CD8-positive, alpha-beta memory T cell (primary cell): ENCODE results near the gene KCTD2. TPM values are rescaled to one million over a fixed set of nuclear protein-coding genes. Genes with fewer than 3 reads are reported as not detected.

Source experiments
- CTCF ChIA-PET: fragments of 350-600 bp; sonication (Branson Sonifier 250); formaldehyde crosslinking; loops from one replicate; lab custom pipeline; 2021; ENCODE audit warnings: antibody characterized with exemption; lab: Charles Lee
- POLR2A ChIA-PET: fragments of 350-600 bp; sonication (Branson Sonifier 250); formaldehyde crosslinking; loops from one replicate; lab custom pipeline; 2021; ENCODE audit warnings: antibody characterized with exemption; lab: Charles Lee
- DNase-seq, 5 donors: peaks; one replicate each; pipeline versions ENCODE4 v3.0.0 to v3.0.0-alpha.2; 2020 to 2022; ENCODE audit warnings: mixed read lengths in 1 of 5
- H3K27ac ChIP-seq: one replicate; pipeline ENCODE4 v1.7.0; 2013; ENCODE audit warnings: low read depth, mild to moderate bottlenecking, low read length, moderate library complexity
- H3K27me3 ChIP-seq: 2 replicates; pipeline ENCODE4 v1.7.0; 2013; ENCODE audit warnings: low read length, mild to moderate bottlenecking; ENCODE audit not compliant: insufficient read depth, poor library complexity, severe bottlenecking
- H3K36me3 ChIP-seq: 2 replicates; pipeline ENCODE4 v1.7.0; 2013; ENCODE audit warnings: mild to moderate bottlenecking, low read length, moderate library complexity; ENCODE audit not compliant: insufficient read depth
- H3K4me1 ChIP-seq: 2 replicates; pipeline ENCODE4 v1.7.0; 2013; ENCODE audit warnings: mild to moderate bottlenecking, low read length, moderate library complexity; ENCODE audit not compliant: insufficient read depth
- H3K4me3 ChIP-seq: 2 replicates; pipeline ENCODE4 v1.7.0; 2013; ENCODE audit warnings: mild to moderate bottlenecking, low read length
- H3K9me3 ChIP-seq: 2 replicates; pipeline ENCODE4 v1.7.0; 2013; ENCODE audit warnings: mild to moderate bottlenecking, low read length
- H3K27ac Mint-ChIP-seq, 8 donors: one replicate each; pipeline ENCODE4 v1.8.0; 2020 to 2021; ENCODE audit warnings: mixed read lengths in 8 of 8, mild to moderate bottlenecking in 6 of 8, inconsistent platforms in 3 of 8, moderate library complexity in 3 of 8
- H3K27me3 Mint-ChIP-seq, 2 donors: one replicate each; pipeline ENCODE4 v1.8.0; 2020 to 2021; ENCODE audit warnings: mixed read lengths in 2 of 2, mild to moderate bottlenecking in 1 of 2, moderate library complexity in 1 of 2
- H3K36me3 Mint-ChIP-seq, 3 donors: one replicate each; pipeline ENCODE4 v1.8.0; 2020 to 2021; ENCODE audit warnings: mixed read lengths in 3 of 3, inconsistent platforms in 1 of 3, mild to moderate bottlenecking in 1 of 3
- H3K4me1 Mint-ChIP-seq, 3 donors: one replicate each; pipeline ENCODE4 v1.8.0; 2020 to 2021; ENCODE audit warnings: mixed read lengths in 3 of 3, inconsistent platforms in 1 of 3, mild to moderate bottlenecking in 1 of 3
- H3K4me3 Mint-ChIP-seq, 7 donors: one replicate each; pipeline ENCODE4 v1.8.0; 2020 to 2021; ENCODE audit warnings: mixed read lengths in 7 of 7, mild to moderate bottlenecking in 6 of 7, moderate library complexity in 4 of 7, inconsistent platforms in 2 of 7
- H3K9me3 Mint-ChIP-seq, 5 donors: one replicate each; pipeline ENCODE4 v1.8.0; 2020 to 2022; ENCODE audit warnings: mixed read lengths in 5 of 5, mild to moderate bottlenecking in 3 of 5, moderate library complexity in 2 of 5, inconsistent platforms in 1 of 5
- polyA plus RNA-seq: library from polyadenylated mRNA; unstranded; fragments of 300-500 nt; fragmentation: Illumina TruSeq; gene quantifications from one replicate; pipeline ENCODE4 v1.2.3, GENCODE V29; 2021
- total RNA-seq, 2 experiments: library from RNA; stranded (reverse); gene quantifications; one replicate each; pipeline ENCODE4 v1.2.3, GENCODE V29; 2021

KCTD2 gene
- total and polyA plus RNA-seq, 3 experiments from 2014 or later: 8.0 to 23.8 (median 22.2) TPM

GRCh38 chr17:75079023-75079373 lies 32.0 kb downstream of the KCTD2 start:
- Mint-ChIP-seq H3K27me3 (peaks cover 0 to 2% of the 10 kb centered on the region in 2 donors), H3K4me3 (no peak overlapping the region), H3K4me1 (peaks cover 3 to 15% (median 5%) of the 10 kb centered on the region in 3 donors), H3K9me3 (no peaks in the 10 kb centered on the region), H3K27ac (no peak overlapping the region), H3K36me3 (no peaks in the 10 kb centered on the region)
- ChIA-PET POLR2A (interaction anchor here (1.2 kb wide), 1 partner anchor 31 kb away, joined by 4 read pairs; the partner anchor contains the start of gene ARMC7), CTCF (interaction anchor here (1.3 kb wide), 1 partner anchor 123 kb away, joined by 3 read pairs; no protein-coding TSS in a partner anchor)
- no peaks in the 10 kb centered on the region for H3K9me3 ChIP-seq
- no peak for DNase-seq
- no peak overlapping the region for H3K27ac ChIP-seq
- H3K36me3 ChIP-seq: no peaks in the 10 kb centered on the region
- H3K4me3 ChIP-seq: no peak overlapping the region
- H3K4me1 ChIP-seq: peaks cover 24% of the 10 kb centered on the region
- no peaks in the 10 kb centered on the region for H3K27me3 ChIP-seq

- H3K36me3 ChIP-seq: no peaks in the 10 kb centered on the region
- ChIA-PET POLR2A (no interaction called here), CTCF (interaction anchor here (1.1 to 1.6 kb wide), 2 partner anchors 22 to 69 kb away, joined by 3 read pairs; partner anchors contain the start of gene MRPL58)
- H3K27ac Mint-ChIP-seq: peak overlapping the region in 1 of 8 donors; percentile 92
- H3K4me3 ChIP-seq: no peak overlapping the region
- no peaks in the 10 kb centered on the region for H3K9me3 Mint-ChIP-seq
- H3K9me3 ChIP-seq: no peaks in the 10 kb centered on the region
- H3K4me3 Mint-ChIP-seq: no peak overlapping the region
- no peaks in the 10 kb centered on the region for H3K36me3 Mint-ChIP-seq
- H3K27me3 Mint-ChIP-seq: peaks cover 0 to 2% of the 10 kb centered on the region in 2 donors
- peaks cover 11 to 28% (median 13%) of the 10 kb centered on the region in 3 donors for H3K4me1 Mint-ChIP-seq
- H3K27me3 ChIP-seq: no peaks in the 10 kb centered on the region
- no peak overlapping the region for H3K27ac ChIP-seq
- peaks cover 27% of the 10 kb centered on the region for H3K4me1 ChIP-seq
- no peak for DNase-seq
Observed at GRCh38 chr17:75081611-75082540, 34.9 kb downstream of the KCTD2 start.

GRCh38 chr17:75082683-75083082 lies 35.7 kb downstream of the KCTD2 start:
- Mint-ChIP-seq H3K27ac (no peak overlapping the region), H3K27me3 (peaks cover 0 to 2% of the 10 kb centered on the region in 2 donors)
- POLR2A ChIA-PET: no interaction called here

GRCh38 chr17:75084039-75084660 lies 37.1 kb downstream of the KCTD2 start:
- Histone ChIP-seq H3K9me3 (no peaks in the 10 kb centered on the region), H3K36me3 (no peaks in the 10 kb centered on the region), H3K4me3 (no peak overlapping the region), H3K4me1 (peaks cover 25% of the 10 kb centered on the region), H3K27me3 (no peaks in the 10 kb centered on the region), H3K27ac (no peak overlapping the region)
- Mint-ChIP-seq H3K9me3 (no peaks in the 10 kb centered on the region), H3K27me3 (peaks cover 0 to 2% of the 10 kb centered on the region in 2 donors), H3K36me3 (no peaks in the 10 kb centered on the region), H3K27ac (peak overlapping the region in 5 of 8 donors; percentile 40 to 65 (median 54)), H3K4me1 (peaks cover 16 to 30% (median 20%) of the 10 kb centered on the region in 3 donors), H3K4me3 (peak overlapping the region in 1 of 7 donors; percentile 34)
- ChIA-PET POLR2A (no interaction called here), CTCF (interaction anchor here (0.6 kb wide), 1 partner anchor 746 kb away, joined by 6 read pairs; no protein-coding TSS in a partner anchor)
- DNase-seq: peak in 1 of 5 donors; percentile 56

More at GRCh38 chr17:75082683-75083082, 35.7 kb downstream of the KCTD2 start:
- Mint-ChIP-seq H3K4me3 (no peak overlapping the region), H3K9me3 (no peaks in the 10 kb centered on the region), H3K36me3 (no peaks in the 10 kb centered on the region), H3K4me1 (peaks cover 16 to 29% (median 17%) of the 10 kb centered on the region in 3 donors)
- no peak for DNase-seq
- CTCF ChIA-PET: no interaction called here
- H3K27me3 ChIP-seq: no peaks in the 10 kb centered on the region
- peaks cover 27% of the 10 kb centered on the region for H3K4me1 ChIP-seq
- no peaks in the 10 kb centered on the region for H3K36me3 ChIP-seq
- H3K27ac ChIP-seq: no peak overlapping the region
- H3K9me3 ChIP-seq: no peaks in the 10 kb centered on the region
- no peak overlapping the region for H3K4me3 ChIP-seq

GRCh38 chr17:75086496-75087181 lies 39.6 kb downstream of the KCTD2 start:
- Histone ChIP-seq H3K36me3 (no peaks in the 10 kb centered on the region), H3K27me3 (no peaks in the 10 kb centered on the region), H3K9me3 (no peaks in the 10 kb centered on the region), H3K4me3 (no peak overlapping the region), H3K4me1 (peaks cover 32% of the 10 kb centered on the region), H3K27ac (no peak overlapping the region)
- Mint-ChIP-seq H3K27ac (peak overlapping the region in 6 of 8 donors; percentile 9 to 86 (median 46)), H3K4me3 (peak overlapping the region; percentile 55 to 82 (median 78)), H3K36me3 (no peaks in the 10 kb centered on the region), H3K4me1 (peaks cover 19 to 32% (median 29%) of the 10 kb centered on the region in 3 donors), H3K27me3 (peaks cover 0 to 2% of the 10 kb centered on the region in 2 donors), H3K9me3 (no peaks in the 10 kb centered on the region)
- ChIA-PET POLR2A (no interaction called here), CTCF (interaction anchor here (1.1 to 2.3 kb wide), 4 partner anchors 27 to 125 kb away, joined by 3 to 7 read pairs (median 4); partner anchors contain the start of genes ATP5PD and KCTD2)
- no peak for DNase-seq

GRCh38 chr17:75087182-75087557 lies 40.1 kb downstream of the KCTD2 start:
- Histone ChIP-seq H3K4me3 (peak overlapping the region; percentile 59), H3K4me1 (peaks cover 32% of the 10 kb centered on the region), H3K9me3 (no peaks in the 10 kb centered on the region), H3K27ac (peak overlapping the region; percentile 70), H3K36me3 (no peaks in the 10 kb centered on the region), H3K27me3 (no peaks in the 10 kb centered on the region)
- Mint-ChIP-seq H3K4me3 (peak overlapping the region; percentile 77 to 90 (median 81)), H3K4me1 (peaks cover 19 to 36% (median 34%) of the 10 kb centered on the region in 3 donors), H3K9me3 (no peaks in the 10 kb centered on the region), H3K36me3 (no peaks in the 10 kb centered on the region), H3K27ac (peak overlapping the region in 6 of 8 donors; percentile 33 to 86 (median 51)), H3K27me3 (peaks cover 0 to 2% of the 10 kb centered on the region in 2 donors)
- CTCF ChIA-PET: interaction anchor here (1.0 to 2.3 kb wide), 5 partner anchors 19 to 125 kb away, joined by 3 to 7 read pairs (median 3); partner anchors contain the start of genes ATP5PD and KCTD2
- no peak for DNase-seq
- POLR2A ChIA-PET: interaction anchor here (1.3 to 1.6 kb wide), 2 partner anchors 9 to 22 kb away, joined by 4 read pairs; partner anchors contain the start of gene ARMC7
